SJSA1 (cell line): ENCODE data around the gene TRIM3. TPM values are rescaled to one million over a fixed set of nuclear protein-coding genes. Genes with fewer than 3 reads are reported as not detected.
A peak's percentile ranks its signal among the peaks of the same experiment; 100 is the strongest.

ENCODE experiments used
- DNase-seq, 2 experiments: peaks; one replicate each; pipeline ENCODE4 v3.0.0-alpha.2; 2015 to 2020; ENCODE audit warnings: low spot score in 2 of 2, low read depth in 1 of 2
- H3K27ac ChIP-seq: fragments of 250-450 bp; sonication (Bioruptor Pico); 2 replicates; pipeline ENCODE4 v1.5.1; 2020; ENCODE audit warnings: mild to moderate bottlenecking, moderate library complexity
- H3K27me3 ChIP-seq: fragments of 250-450 bp; sonication (Bioruptor Pico); replicated peaks from 2 replicates; pipeline ENCODE4 v1.5.1; 2020; ENCODE audit warnings: mild to moderate bottlenecking, moderate library complexity
- H3K36me3 ChIP-seq: fragments of 250-450 bp; sonication (Bioruptor Pico); 2 replicates; pipeline ENCODE4 v1.5.1; 2020; ENCODE audit warnings: mild to moderate bottlenecking
- H3K4me1 ChIP-seq: fragments of 250-450 bp; sonication (Bioruptor Pico); replicated peaks from 2 replicates; pipeline ENCODE4 v1.6.1; 2021; ENCODE audit warnings: mild to moderate bottlenecking
- H3K4me3 ChIP-seq: fragments of 250-450 bp; sonication (Bioruptor Pico); 2 replicates; pipeline ENCODE4 v1.5.1; 2020; ENCODE audit warnings: mild to moderate bottlenecking
- H3K9me3 ChIP-seq: fragments of 250-450 bp; sonication (Bioruptor Pico); replicated peaks from 2 replicates; pipeline ENCODE4 v1.5.1; 2020; ENCODE audit warnings: mild to moderate bottlenecking
- total RNA-seq: library from RNA; depleted of rRNA; stranded (reverse); fragments of >200 nt; shearing (Covaris generic); gene quantifications from 2 replicates; pipeline ENCODE4 v1.2.3, GENCODE V29; 2014

TRIM3 gene
- total RNA-seq, 1 experiment from 2014 or later: 11.0 TPM

- Histone ChIP-seq H3K9me3 (no peaks in the 10 kb centered on the region), H3K27ac (no peak within 1 kb of the TSS), H3K4me1 (no peaks in the 10 kb centered on the region), H3K36me3 (no peaks in the 10 kb centered on the region), H3K27me3 (no peaks in the 10 kb centered on the region), H3K4me3 (no peak within 1 kb of the TSS)
- DNase-seq: no peak
Observed at GRCh38 chr11:6440906-6441358, 32.8 kb downstream of the TRIM3 start, which contains the start of gene HPX. Gene HPX, minus strand, starts transcription at chr11:6440987. Its CDS starts 24 bp downstream, at chr11:6440963.

- H3K27ac ChIP-seq: no peak overlapping the region
- no peaks in the 10 kb centered on the region for H3K36me3 ChIP-seq
- no peaks in the 10 kb centered on the region for H3K4me1 ChIP-seq
- H3K9me3 ChIP-seq: no peaks in the 10 kb centered on the region
- no peak for DNase-seq
- H3K4me3 ChIP-seq: no peak overlapping the region
- no peaks in the 10 kb centered on the region for H3K27me3 ChIP-seq
Observed at GRCh38 chr11:6438979-6439571, 34.7 kb downstream of the TRIM3 start.

GRCh38 chr11:6437993-6438392 lies 35.7 kb downstream of the TRIM3 start:
- H3K36me3 ChIP-seq: no peaks in the 10 kb centered on the region
- no peaks in the 10 kb centered on the region for H3K27me3 ChIP-seq
- H3K9me3 ChIP-seq: no peaks in the 10 kb centered on the region
- DNase-seq: no peak
- no peak overlapping the region for H3K27ac ChIP-seq
- no peak overlapping the region for H3K4me3 ChIP-seq
- H3K4me1 ChIP-seq: no peaks in the 10 kb centered on the region

GRCh38 chr11:6437423-6437822 lies 36.3 kb downstream of the TRIM3 start:
- no peaks in the 10 kb centered on the region for H3K9me3 ChIP-seq
- H3K4me3 ChIP-seq: no peak overlapping the region
- no peaks in the 10 kb centered on the region for H3K4me1 ChIP-seq
- H3K36me3 ChIP-seq: no peaks in the 10 kb centered on the region
- DNase-seq: no peak
- no peak overlapping the region for H3K27ac ChIP-seq
- no peaks in the 10 kb centered on the region for H3K27me3 ChIP-seq

- Histone ChIP-seq H3K9me3 (no peaks in the 10 kb centered on the region), H3K27me3 (no peaks in the 10 kb centered on the region), H3K4me1 (no peaks in the 10 kb centered on the region), H3K4me3 (no peak overlapping the region), H3K27ac (no peak overlapping the region), H3K36me3 (no peaks in the 10 kb centered on the region)
- DNase-seq: no peak
Observed at GRCh38 chr11:6433998-6434660, 39.6 kb downstream of the TRIM3 start.

- Histone ChIP-seq H3K27ac (no peak overlapping the region), H3K27me3 (no peaks in the 10 kb centered on the region), H3K9me3 (no peaks in the 10 kb centered on the region), H3K36me3 (no peaks in the 10 kb centered on the region), H3K4me3 (no peak overlapping the region), H3K4me1 (no peaks in the 10 kb centered on the region)
- peak in 1 of 2 experiments; percentile 61 for DNase-seq
Observed at GRCh38 chr11:6431861-6432260, 41.9 kb downstream of the TRIM3 start.

- Histone ChIP-seq H3K4me1 (no peaks in the 10 kb centered on the region), H3K36me3 (no peaks in the 10 kb centered on the region), H3K4me3 (no peak overlapping the region), H3K27me3 (no peaks in the 10 kb centered on the region), H3K9me3 (no peaks in the 10 kb centered on the region), H3K27ac (no peak overlapping the region)
- no peak for DNase-seq
Observed at GRCh38 chr11:6427516-6427915, 46.2 kb downstream of the TRIM3 start.

- no peak for DNase-seq
- Histone ChIP-seq H3K4me3 (no peak overlapping the region), H3K27ac (no peak overlapping the region), H3K36me3 (no peaks in the 10 kb centered on the region), H3K9me3 (no peaks in the 10 kb centered on the region), H3K27me3 (no peaks in the 10 kb centered on the region), H3K4me1 (peaks cover 4% of the 10 kb centered on the region)
Observed at GRCh38 chr11:6420677-6421076, 53.1 kb downstream of the TRIM3 start.

GRCh38 chr11:6419009-6419631 lies 54.6 kb downstream of the TRIM3 start, which contains the start of gene APBB1:
Gene APBB1, minus strand, starts transcription at chr11:6419094. Its CDS starts 7,747 bp downstream, at chr11:6411347.
- peak within 1 kb of the TSS; percentile 74 for H3K4me3 ChIP-seq
- H3K4me1 ChIP-seq: peaks cover 4% of the 10 kb centered on the region
- no peaks in the 10 kb centered on the region for H3K36me3 ChIP-seq
- no peaks in the 10 kb centered on the region for H3K27me3 ChIP-seq
- H3K27ac ChIP-seq: no peak within 1 kb of the TSS
- H3K9me3 ChIP-seq: no peaks in the 10 kb centered on the region
- peak in 1 of 2 experiments; percentile 34 for DNase-seq

- Histone ChIP-seq H3K27ac (no peak overlapping the region), H3K9me3 (no peaks in the 10 kb centered on the region), H3K4me3 (peak overlapping the region; percentile 74), H3K4me1 (peaks cover 4% of the 10 kb centered on the region), H3K27me3 (no peaks in the 10 kb centered on the region), H3K36me3 (no peaks in the 10 kb centered on the region)
- no peak for DNase-seq
Observed at GRCh38 chr11:6418557-6419008, 55.2 kb downstream of the TRIM3 start.

GRCh38 chr11:6417907-6418556 lies 55.7 kb downstream of the TRIM3 start:
- no peak overlapping the region for H3K27ac ChIP-seq
- DNase-seq: no peak
- H3K4me3 ChIP-seq: peak overlapping the region; percentile 74
- H3K36me3 ChIP-seq: no peaks in the 10 kb centered on the region
- no peaks in the 10 kb centered on the region for H3K27me3 ChIP-seq
- H3K9me3 ChIP-seq: no peaks in the 10 kb centered on the region
- peaks cover 4% of the 10 kb centered on the region for H3K4me1 ChIP-seq

- no peak for DNase-seq
- H3K4me1 ChIP-seq: peaks cover 4% of the 10 kb centered on the region
- no peak overlapping the region for H3K4me3 ChIP-seq
- H3K27me3 ChIP-seq: no peaks in the 10 kb centered on the region
- no peaks in the 10 kb centered on the region for H3K36me3 ChIP-seq
- H3K27ac ChIP-seq: no peak overlapping the region
- H3K9me3 ChIP-seq: no peaks in the 10 kb centered on the region
Observed at GRCh38 chr11:6415797-6416196, 57.9 kb downstream of the TRIM3 start.

GRCh38 chr11:6414874-6415328 lies 58.8 kb downstream of the TRIM3 start:
- Histone ChIP-seq H3K36me3 (no peaks in the 10 kb centered on the region), H3K4me3 (no peak overlapping the region), H3K9me3 (no peaks in the 10 kb centered on the region), H3K4me1 (peaks cover 4% of the 10 kb centered on the region), H3K27ac (no peak overlapping the region), H3K27me3 (no peaks in the 10 kb centered on the region)
- no peak for DNase-seq
